ENCODE measurements around the gene RNASE13.
"Not testable (repeated sequence)": the region's sequence is repeated elsewhere in the genome, so short reads cannot be mapped to it uniquely, and the experiment has no call there.

The RNASE13 gene

GRCh38 chr14:21041676-21042433 lies 7.2 kb upstream of the RNASE13 start, which contains the start of gene RNASE7:
TSS of gene RNASE7 (plus strand) at chr14:21042362. CDS start at chr14:21042993, 631 bp downstream.
- H3K36me3 ChIP-seq (ENCODE audit: insufficient read depth) = no peaks in the 10 kb centered on the region
- H3K79me2 ChIP-seq (ENCODE audit: insufficient read depth, low read depth) = no peaks in the 10 kb centered on the region
- H3K4me3 ChIP-seq (IDR thresholded peaks at IDR 0.05; ENCODE audit: insufficient read depth, low read depth, low read length) = no peak within 1 kb of the TSS
- H3K27me3 ChIP-seq (ENCODE audit: insufficient read depth, low read depth) = no peaks in the 10 kb centered on the region
- no peak for TF ChIP-seq CTCF (conservative IDR thresholded peaks at IDR 0.05; ENCODE audit: low read depth, low read length)
- no peak within 1 kb of the TSS for H3K4me2 ChIP-seq
- H3K4me1 ChIP-seq (ENCODE audit: low read depth, poor library complexity, severe bottlenecking) = no peaks in the 10 kb centered on the region
- no peak within 1 kb of the TSS for H2AFZ ChIP-seq (ENCODE audit: low read depth)
- H4K20me1 ChIP-seq (ENCODE audit: insufficient read depth) = no peaks in the 10 kb centered on the region
- no peak within 1 kb of the TSS for H3K27ac ChIP-seq
- H3K9ac ChIP-seq = no peak within 1 kb of the TSS

GRCh38 chr14:21040941-21041340 lies 6.3 kb upstream of the RNASE13 start:
- not testable (repeated sequence) for H2AFZ ChIP-seq (ENCODE audit: low read depth); H3K79me2 ChIP-seq (ENCODE audit: insufficient read depth, low read depth); H3K4me3 ChIP-seq (IDR thresholded peaks at IDR 0.05; ENCODE audit: insufficient read depth, low read depth, low read length); H3K9ac ChIP-seq; H3K4me1 ChIP-seq (ENCODE audit: low read depth, poor library complexity, severe bottlenecking); H3K27me3 ChIP-seq (ENCODE audit: insufficient read depth, low read depth); H4K20me1 ChIP-seq (ENCODE audit: insufficient read depth); H3K27ac ChIP-seq; H3K36me3 ChIP-seq (ENCODE audit: insufficient read depth); H3K4me2 ChIP-seq

- H3K4me1 ChIP-seq (ENCODE audit: low read depth, poor library complexity, severe bottlenecking) = no peaks in the 10 kb centered on the region
- no peak overlapping the region for H3K9ac ChIP-seq
- no peaks in the 10 kb centered on the region for H3K27me3 ChIP-seq (ENCODE audit: insufficient read depth, low read depth)
- TF ChIP-seq CTCF (conservative IDR thresholded peaks at IDR 0.05; ENCODE audit: low read depth, low read length) = no peak
- no peak overlapping the region for H2AFZ ChIP-seq (ENCODE audit: low read depth)
- no peaks in the 10 kb centered on the region for H3K79me2 ChIP-seq (ENCODE audit: insufficient read depth, low read depth)
- no peaks in the 10 kb centered on the region for H4K20me1 ChIP-seq (ENCODE audit: insufficient read depth)
- no peak overlapping the region for H3K4me2 ChIP-seq
- no peak overlapping the region for H3K27ac ChIP-seq
- no peak overlapping the region for H3K4me3 ChIP-seq (IDR thresholded peaks at IDR 0.05; ENCODE audit: insufficient read depth, low read depth, low read length)
- no peaks in the 10 kb centered on the region for H3K36me3 ChIP-seq (ENCODE audit: insufficient read depth)
These were observed 5.8 kb upstream of the RNASE13 start for GRCh38 chr14:21040370-21040925.

GRCh38 chr14:21039585-21040369 lies 5.2 kb upstream of the RNASE13 start:
- H3K27me3 ChIP-seq (ENCODE audit: insufficient read depth, low read depth) = no peaks in the 10 kb centered on the region
- H3K9ac ChIP-seq = no peak overlapping the region
- H3K4me3 ChIP-seq (IDR thresholded peaks at IDR 0.05; ENCODE audit: insufficient read depth, low read depth, low read length) = no peak overlapping the region
- H3K27ac ChIP-seq = no peak overlapping the region
- H3K79me2 ChIP-seq (ENCODE audit: insufficient read depth, low read depth) = no peaks in the 10 kb centered on the region
- no peaks in the 10 kb centered on the region for H3K4me1 ChIP-seq (ENCODE audit: low read depth, poor library complexity, severe bottlenecking)
- peak; percentile 52 for TF ChIP-seq CTCF (conservative IDR thresholded peaks at IDR 0.05; ENCODE audit: low read depth, low read length)
- no peaks in the 10 kb centered on the region for H4K20me1 ChIP-seq (ENCODE audit: insufficient read depth)
- H2AFZ ChIP-seq (ENCODE audit: low read depth) = peak overlapping the region; percentile 29; the same call in 1 of the 2 replicates
- no peaks in the 10 kb centered on the region for H3K36me3 ChIP-seq (ENCODE audit: insufficient read depth)
- H3K4me2 ChIP-seq = no peak overlapping the region
